Spleen (tissue), 7 donors: ENCODE measurements around the gene TEX51.

Experiments used
- CTCF ChIP-seq, 11 experiments: fragments of 200-600 bp in 7 of 11; fragments of 450-650 bp in 4 of 11; sonication (generic) in 4 of 11; IDR thresholded peaks in 8 of 11; conservative IDR thresholded peaks in 3 of 11; 1 replicate in 7 of 11; 2 replicates in 4 of 11; pipeline versions ENCODE4 v1.4.0 to v1.8.0; 2016 to 2021; ENCODE audit warnings: antibody characterized with exemption in 11 of 11, inconsistent platforms in 4 of 11, mild to moderate bottlenecking in 1 of 11
- POLR2A ChIP-seq, 3 donors: fragments of 450-650 bp; IDR thresholded peaks; one replicate each; pipeline ENCODE4 v1.5.1; 2017; ENCODE audit warnings: antibody characterized with exemption in 3 of 3, mild to moderate bottlenecking in 1 of 3
- donor health status: DM: no; HTN: no; CAD: no; lungs with moderate emphysema.
- donor health status: DM: no; HTN: no; CAD: no.
- donor health status: DM: no; HTN: no; CAD: no.

- TF ChIP-seq POLR2A (IDR thresholded peaks at IDR 0.05): no peak
- no peak for TF ChIP-seq CTCF (IDR thresholded peaks at IDR 0.05 in 8 of 11, conservative IDR thresholded peaks at IDR 0.05 in 3 of 11)
Observed at GRCh38 chr2:126889071-126889470, 9.6 kb upstream of the TEX51 start.
